K562 (cell line): ENCODE results near the gene GMDS. TPM values are rescaled to one million over a fixed set of nuclear protein-coding genes. Genes with fewer than 3 reads are reported as not detected.

Source experiments
- ATAC-seq: fragments of 200-7000 bp; cut with Tn5 transposase; 3 replicates; pipeline ENCODE4 v1.9.1; 2020; ENCODE audit warnings: moderate library complexity
- BruUV-seq: library from RNA; stranded (reverse); fragments of 400-500 nt; replicated peaks from 2 replicates; lab custom pipeline; 2021; lab: Mats Ljungman, UMichigan
- CTCF ChIA-PET: fragments of 300-600 bp; formaldehyde crosslinking; extraction: SDS; loops from one replicate; lab custom pipeline; 2021; ENCODE audit warnings: low intra/inter-chr PET ratio; lab: Yijun Ruan, JAX
- POLR2A ChIA-PET: fragments of 300-600, 350-650 bp; sonication (Branson Sonifier 250); formaldehyde crosslinking; extraction: SDS; loops from one replicate; lab custom pipeline; 2021; ENCODE audit warnings: antibody characterized with exemption, inconsistent platforms; lab: Yijun Ruan, JAX
- DNase-seq, 4 experiments: peaks; one replicate each; pipeline versions ENCODE4 v3.0.0 to v3.0.0-alpha.2; 2011 to 2018; ENCODE audit warnings: low spot score in 3 of 4, mixed read lengths in 3 of 4; ENCODE audit errors: extremely low read depth in 1 of 4
- FAIRE-seq: peaks from 2 replicates; lab custom pipeline; 2011; peaks lifted over from hg19 to GRCh38; lab: Jason Lieb, UNC
- H2AFZ ChIP-seq: 2 replicates; pipeline ENCODE4 v1.6.0; 2011; ENCODE audit warnings: low read depth, low read length, control low read depth, inconsistent platforms
- H3K27ac ChIP-seq: fragments of 200-600 bp; 3 replicates; pipeline ENCODE4 v1.8.0; 2011; ENCODE audit warnings: low read depth, mild to moderate bottlenecking, control low read depth, inconsistent platforms, low read length, moderate library complexity, mixed read lengths; ENCODE audit errors: extremely low read depth
- H3K27me3 ChIP-seq, 2 experiments: fragments of 300-600 bp in 1 of 2; 2 replicates in 1 of 2; 3 replicates in 1 of 2; pipeline versions ENCODE4 v1.6.0 to v1.8.0; 2011; ENCODE audit warnings: inconsistent platforms in 2 of 2, low read length in 2 of 2, mild to moderate bottlenecking in 1 of 2, mixed read lengths in 1 of 2, moderate library complexity in 1 of 2; ENCODE audit not compliant: control insufficient read depth in 2 of 2, insufficient read depth in 2 of 2
- H3K36me3 ChIP-seq: fragments of 300-600 bp; 3 replicates; pipeline ENCODE4 v1.8.0; 2011; ENCODE audit warnings: mild to moderate bottlenecking, low read length, inconsistent platforms; ENCODE audit not compliant: control insufficient read depth, insufficient read depth
- H3K4me1 ChIP-seq, 2 experiments: fragments of 200-600 bp in 1 of 2; replicated peaks in 1 of 2; 2 replicates in 1 of 2; 3 replicates in 1 of 2; pipeline versions ENCODE4 v1.5.1 to v1.8.0; 2011; ENCODE audit warnings: inconsistent platforms in 2 of 2, low read length in 2 of 2, mild to moderate bottlenecking in 1 of 2, mixed read lengths in 1 of 2, moderate library complexity in 1 of 2; ENCODE audit not compliant: control insufficient read depth in 2 of 2, insufficient read depth in 2 of 2
- H3K4me2 ChIP-seq: 2 replicates; pipeline ENCODE4 v1.6.1; 2011; ENCODE audit warnings: low read length, control low read depth, inconsistent platforms, mixed read lengths; ENCODE audit not compliant: insufficient read depth
- H3K4me3 ChIP-seq: fragments of 200-600 bp; sonication (generic), shearing (Covaris generic); 2 replicates; pipeline ENCODE4 v1.5.1; 2016; ENCODE audit warnings: control low read depth, inconsistent platforms
- H3K79me2 ChIP-seq: fragments of 200-600 bp; 3 replicates; pipeline ENCODE4 v1.8.0; 2011; ENCODE audit warnings: low read length, inconsistent platforms; ENCODE audit not compliant: control insufficient read depth, insufficient read depth
- H3K9ac ChIP-seq, 2 experiments: 2 replicates each; pipeline versions ENCODE4 v1.6.0 to v1.6.1; 2011; ENCODE audit warnings: low read depth in 2 of 2, low read length in 2 of 2, control low read depth in 1 of 2, inconsistent platforms in 1 of 2, mild to moderate bottlenecking in 1 of 2, mixed read lengths in 1 of 2; ENCODE audit not compliant: insufficient read depth in 1 of 2
- H3K9me1 ChIP-seq: one replicate; pipeline ENCODE4 v1.6.0; 2011; ENCODE audit warnings: inconsistent platforms, mild to moderate bottlenecking, low read length, moderate library complexity; ENCODE audit not compliant: control insufficient read depth, insufficient read depth
- H3K9me3 ChIP-seq: replicated peaks from 2 replicates; pipeline ENCODE4 v1.5.1; 2011; ENCODE audit warnings: low read depth, low read length, inconsistent platforms; ENCODE audit not compliant: control insufficient read depth, insufficient read depth
- H4K20me1 ChIP-seq: replicated peaks from 2 replicates; pipeline ENCODE4 v1.6.1; 2011; ENCODE audit warnings: low read length, inconsistent platforms, mixed read lengths; ENCODE audit not compliant: control insufficient read depth, insufficient read depth
- C11orf30 ChIP-seq: fragments of 450-650 bp; IDR thresholded peaks from 2 replicates; pipeline ENCODE4 v1.6.1; 2016; ENCODE audit warnings: low read depth, mild to moderate bottlenecking
- CUX1 ChIP-seq: fragments of 200-800 bp; sonication (Bioruptor generic); IDR thresholded peaks from 2 replicates; pipeline ENCODE4 v1.6.1; 2016; ENCODE audit warnings: missing genetic modification characterization, missing compliant biosample characterization
- MAFF ChIP-seq: IDR thresholded peaks from 2 replicates; pipeline ENCODE4 v1.6.1; 2012; ENCODE audit warnings: low read length, improper control_type of control experiment
- MAFG ChIP-seq: fragments of 450-650 bp; conservative IDR thresholded peaks from 2 replicates; pipeline ENCODE4 v1.6.1; 2016; ENCODE audit warnings: missing genetic modification characterization, missing compliant biosample characterization
- MAFK ChIP-seq: IDR thresholded peaks from 2 replicates; pipeline ENCODE4 v1.6.1; 2011; ENCODE audit warnings: low read length, improper control_type of control experiment
- PHF20 ChIP-seq: fragments of 450-650 bp; IDR thresholded peaks from 2 replicates; pipeline ENCODE4 v1.6.1; 2018; ENCODE audit not compliant: partially characterized antibody
- SREBF1 ChIP-seq: fragments of 150-350 bp; IDR thresholded peaks from 2 replicates; pipeline ENCODE4 v1.6.1; 2014; ENCODE audit warnings: antibody characterized with exemption, low read depth, low read length, borderline replicate concordance
- ZNF232 ChIP-seq: sonication (generic); formaldehyde crosslinking; IDR thresholded peaks from 2 replicates; pipeline ENCODE4 v1.8.0; 2022; ENCODE audit warnings: mild to moderate bottlenecking, missing genetic modification reagents
- ZNF316 ChIP-seq: fragments of 450-650 bp; IDR thresholded peaks from 2 replicates; pipeline ENCODE4 v1.6.1; 2016
- ZNF586 ChIP-seq: fragments of 450-650 bp; formaldehyde crosslinking; conservative IDR thresholded peaks from 2 replicates; pipeline ENCODE4 v1.4.0; 2020; ENCODE audit warnings: mild to moderate bottlenecking, moderate library complexity
- WGBS: fragments of 100-300 bp; shearing (Covaris generic); methylation state at CpG from one replicate; pipeline ENCODE4 v1.1.6; 2016; ENCODE audit warnings: low coverage, mixed read lengths; ENCODE audit not compliant: insufficient coverage; ENCODE audit errors: missing lambda C conversion rate; 5-methylcytosine and 5-hydroxymethylcytosine counted together
- in situ Hi-C: fragments of 300-500 bp; cut with MboI; formaldehyde crosslinking; loops from 4 replicates; pipeline ENCODE4 v1.15.0; 2018; ENCODE audit warnings: inconsistent platforms, mixed read lengths
- intact Hi-C: fragments of 100-400 bp; cut with micrococcal nuclease; formaldehyde crosslinking; loops from 2 replicates; pipeline ENCODE4 v1.14.2; 2022
- polyA plus RNA-seq, 8 experiments: library from polyadenylated mRNA; depleted of rRNA in 4 of 8; stranded (reverse) in 5 of 8; unstranded in 3 of 8; fragments of >200 nt; fragmentation: Nextera tagmentation in 2 of 8; fragmentation: Illumina TruSeq in 1 of 8; extraction: Ambion mirVana in 2 of 8; extraction: Trizol in 1 of 8; gene quantifications; 2 replicates each; pipeline versions ENCODE4 v1.2.1 to v1.2.3, GENCODE V29; 2011 to 2014; ENCODE audit warnings: inconsistent platforms in 1 of 8, missing spikeins in 1 of 8
- total RNA-seq, 7 experiments: library from RNA; depleted of rRNA in 6 of 7; stranded (reverse); fragments of >200 nt in 6 of 7; fragmentation: Illumina TruSeq in 2 of 7; extraction: Trizol in 2 of 7; gene quantifications; 2 replicates each; pipeline versions ENCODE4 v1.2.1 to v1.2.3, GENCODE V29; 2011 to 2021; ENCODE audit warnings: low replicate concordance in 1 of 7

GMDS gene
- total and polyA plus RNA-seq, 9 of the 15 experiments (the other 6 are each of a cell fraction or from before 2014, with no cell fraction given), result 0.48 to 31.8 (median 13.4) TPM

GRCh38 chr6:2036710-2037023 is 208.7 kb downstream of the GMDS start:
- intact Hi-C loops, result no loop called here
- Histone ChIP-seq H3K4me3 (no peak overlapping the region), H3K9me3 (no peaks in the 10 kb centered on the region), H3K9me1 (no peaks in the 10 kb centered on the region), H3K79me2 (no peaks in the 10 kb centered on the region), H3K27me3 (peaks cover 6 to 16% of the 10 kb centered on the region in 2 experiments), H2AFZ (no peak overlapping the region), H4K20me1 (no peaks in the 10 kb centered on the region; the same call in 1 of the 2 replicates), H3K36me3 (no peaks in the 10 kb centered on the region), H3K4me1 (no peaks in the 10 kb centered on the region; a peak in 1 of 5 replicates), H3K4me2 (no peak overlapping the region), H3K27ac (no peak overlapping the region), H3K9ac (no peak overlapping the region)
- CTCF ChIA-PET, result no interaction called here
- DNase-seq (no peak), ATAC-seq (no peak), FAIRE-seq (no peak)
- whole genome bisulfite sequencing, result 6% methylated on average over 6 of the region's 6 CpGs
- in situ Hi-C loops, result no loop called here
- TF ChIP-seq ZNF586 (CRISPR knock-in tag) (no peak), ZNF232 (CRISPR knock-in tag) (no peak), PHF20 (no peak), ZNF316 (peak; percentile 79; the same call in 1 of the 2 replicates), SREBF1 (no peak), MAFK (peak; percentile 71), MAFF (peak; percentile 54; the same call in 1 of the 2 replicates), C11orf30 (peak; percentile 34; the same call in 1 of the 2 replicates), MAFG (tag) (peak; percentile 69), CUX1 (CRISPR knock-in tag) (no peak)
- POLR2A ChIA-PET, result no interaction called here
- BruUV-seq, result no TSS peak
